GM19035 (cell line): ENCODE results near the gene RPL10A.

Source experiments
- ATAC-seq: cut with Tn5 transposase; IDR thresholded peaks from one replicate; pipeline ENCODE4 v1.9.1; 2021; ENCODE audit not compliant: unreplicated experiment

RPL10A gene

GRCh38 chr6:35445691-35446090, 22.5 kb upstream of the RPL10A start:
- ATAC-seq = no peak

GRCh38 chr6:35448191-35448590, 20.0 kb upstream of the RPL10A start:
- ATAC-seq = no peak

- ATAC-seq = no peak
These were observed 18.8 kb upstream of the RPL10A start for GRCh38 chr6:35449287-35449881.

GRCh38 chr6:35451354-35452182, 16.6 kb upstream of the RPL10A start:
- ATAC-seq = no peak

GRCh38 chr6:35452183-35453090, 15.8 kb upstream of the RPL10A start, which contains the start of gene FANCE:
Gene FANCE (plus strand): TSS chr6:35452338. CDS start chr6:35452546, 208 bp downstream.
- peak; percentile 95 for ATAC-seq

- ATAC-seq = no peak
These were observed 15.0 kb upstream of the RPL10A start for GRCh38 chr6:35453236-35453635.

GRCh38 chr6:35454391-35455110, 13.7 kb upstream of the RPL10A start:
- ATAC-seq = no peak

- no peak for ATAC-seq
These were observed 10.3 kb upstream of the RPL10A start for GRCh38 chr6:35457907-35458306.

GRCh38 chr6:35461270-35461669, 6.9 kb upstream of the RPL10A start:
- no peak for ATAC-seq

- no peak for ATAC-seq
These were observed 4.9 kb upstream of the RPL10A start for GRCh38 chr6:35463292-35463691.

GRCh38 chr6:35465646-35466045, 2.6 kb upstream of the RPL10A start:
- ATAC-seq = no peak

GRCh38 chr6:35468980-35469750, 964 bp downstream of the RPL10A start:
- ATAC-seq = peak; percentile 5

- ATAC-seq = no peak
These were observed 1.8 kb downstream of the RPL10A start for GRCh38 chr6:35469751-35470662.

- no peak for ATAC-seq
These were observed 2.5 kb downstream of the RPL10A start for GRCh38 chr6:35470663-35471120.

- ATAC-seq = no peak
These were observed 3.7 kb downstream of the RPL10A start for GRCh38 chr6:35471836-35472345.

GRCh38 chr6:35473075-35473849, 5.1 kb downstream of the RPL10A start:
- ATAC-seq = no peak

- no peak for ATAC-seq
These were observed 5.6 kb downstream of the RPL10A start for GRCh38 chr6:35473850-35474130.
